Mesendoderm (in vitro differentiated cells): Measurements from ENCODE around the gene TAF12.
A peak's percentile ranks its signal among the peaks of the same experiment; 100 is the strongest.
"Not testable (repeated sequence)": the region's sequence is repeated elsewhere in the genome, so short reads cannot be mapped to it uniquely, and the experiment has no call there.

ENCODE experiments used
- DNase-seq: peaks from one replicate; pipeline ENCODE4 v3.0.0; 2013
- H2AK5ac ChIP-seq: 2 replicates; pipeline ENCODE4 v1.6.1; 2013; ENCODE audit warnings: low read length, inconsistent platforms
- H2BK120ac ChIP-seq: 2 replicates; pipeline ENCODE4 v1.6.1; 2013; ENCODE audit warnings: low read depth, mild to moderate bottlenecking, low read length, moderate library complexity, mixed read lengths
- H2BK15ac ChIP-seq: replicated peaks from 2 replicates; pipeline ENCODE4 v1.6.1; 2013; ENCODE audit warnings: low read depth, mild to moderate bottlenecking, moderate library complexity
- H2BK5ac ChIP-seq: 2 replicates; pipeline ENCODE4 v1.6.1; 2013; ENCODE audit warnings: low read length, inconsistent platforms
- H3K18ac ChIP-seq: 2 replicates; pipeline ENCODE4 v1.6.1; 2013; ENCODE audit warnings: mild to moderate bottlenecking, low read length, mixed read lengths
- H3K23ac ChIP-seq: one replicate; pipeline ENCODE4 v1.6.1; 2013; ENCODE audit warnings: low read length
- H3K27ac ChIP-seq: 2 replicates; pipeline ENCODE4 v1.5.1; 2013; ENCODE audit warnings: low read depth, mild to moderate bottlenecking, inconsistent platforms, low read length, moderate library complexity
- H3K27me3 ChIP-seq: 2 replicates; pipeline ENCODE4 v1.6.1; 2013; ENCODE audit warnings: low read length, control low read depth, mild to moderate bottlenecking, inconsistent platforms; ENCODE audit not compliant: insufficient read depth, poor library complexity
- H3K36me3 ChIP-seq: 2 replicates; pipeline ENCODE4 v1.6.1; 2013; ENCODE audit warnings: low read length, inconsistent platforms; ENCODE audit not compliant: control insufficient read depth, insufficient read depth
- H3K4ac ChIP-seq: one replicate; pipeline ENCODE4 v1.6.1; 2013; ENCODE audit warnings: low read depth, mild to moderate bottlenecking, low read length, moderate library complexity
- H3K4me1 ChIP-seq: 2 replicates; pipeline ENCODE4 v1.6.1; 2013; ENCODE audit warnings: low read depth, low read length, inconsistent platforms; ENCODE audit not compliant: control insufficient read depth
- H3K4me2 ChIP-seq: 2 replicates; pipeline ENCODE4 v1.6.1; 2013; ENCODE audit warnings: low read length
- H3K4me3 ChIP-seq: 2 replicates; pipeline ENCODE4 v1.5.1; 2013; ENCODE audit warnings: mild to moderate bottlenecking, low read length
- H3K56ac ChIP-seq: one replicate; pipeline ENCODE4 v1.6.1; 2013; ENCODE audit warnings: low read length
- H3K79me1 ChIP-seq: 2 replicates; pipeline ENCODE4 v1.6.1; 2013; ENCODE audit warnings: low read length, inconsistent platforms
- H3K79me2 ChIP-seq: 2 replicates; pipeline ENCODE4 v1.6.1; 2013; ENCODE audit warnings: mild to moderate bottlenecking, low read length; ENCODE audit not compliant: control insufficient read depth, insufficient read depth
- H3K9ac ChIP-seq: 2 replicates; pipeline ENCODE4 v1.6.1; 2013; ENCODE audit warnings: low read length, inconsistent platforms
- H4K5ac ChIP-seq: one replicate; pipeline ENCODE4 v1.6.1; 2013; ENCODE audit warnings: low read length
- H4K8ac ChIP-seq: one replicate; pipeline ENCODE4 v1.6.1; 2013; ENCODE audit warnings: low read depth, mild to moderate bottlenecking, control low read depth, low read length, moderate library complexity
- WGBS: extraction: QIAGEN DNeasy Blood & Tissue Kit; methylation state at CpG from one replicate; pipeline ENCODE4 v1.1.7; 2013; ENCODE audit warnings: low lambda C conversion rate, missing lambda C conversion rate; ENCODE audit not compliant: insufficient coverage; ENCODE audit errors: extremely low coverage; 5-methylcytosine and 5-hydroxymethylcytosine counted together

TAF12 gene

DNA sequence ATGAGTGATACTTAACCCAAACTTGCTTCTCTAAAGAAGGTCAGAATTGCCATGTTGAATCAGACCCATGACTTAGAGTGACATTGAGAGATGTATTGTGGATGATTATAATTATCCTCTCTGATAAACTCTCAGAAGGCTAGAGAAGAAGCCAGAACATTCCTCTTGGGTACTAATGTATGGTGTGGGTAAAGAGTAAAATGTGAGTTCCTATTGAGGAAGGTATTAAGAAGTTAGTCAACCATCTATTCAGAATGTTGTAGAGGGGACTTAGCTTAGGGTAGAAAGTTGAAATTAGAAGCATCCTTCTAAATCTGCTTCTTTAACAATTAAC, 33.0 kb upstream of the TAF12 start:
- Histone ChIP-seq H2AK5ac (no peak overlapping the region), H3K9ac (no peak overlapping the region), H3K27ac (no peak overlapping the region), H3K23ac (no peak overlapping the region), H2BK5ac (no peak overlapping the region), H3K56ac (no peak overlapping the region), H3K18ac (no peak overlapping the region), H3K79me1 (peaks cover under 1% of the 10 kb centered on the region), H3K4me1 (no peaks in the 10 kb centered on the region), H4K8ac (no peak overlapping the region), H3K4me2 (no peak overlapping the region), H3K4me3 (no peak overlapping the region), H4K5ac (no peak overlapping the region), H3K36me3 (no peaks in the 10 kb centered on the region), H2BK120ac (no peak overlapping the region), H3K27me3 (no peaks in the 10 kb centered on the region), H3K79me2 (peaks cover under 1% of the 10 kb centered on the region), H2BK15ac (no peak overlapping the region), H3K4ac (no peak overlapping the region)
- DNase-seq: no peak

DNA sequence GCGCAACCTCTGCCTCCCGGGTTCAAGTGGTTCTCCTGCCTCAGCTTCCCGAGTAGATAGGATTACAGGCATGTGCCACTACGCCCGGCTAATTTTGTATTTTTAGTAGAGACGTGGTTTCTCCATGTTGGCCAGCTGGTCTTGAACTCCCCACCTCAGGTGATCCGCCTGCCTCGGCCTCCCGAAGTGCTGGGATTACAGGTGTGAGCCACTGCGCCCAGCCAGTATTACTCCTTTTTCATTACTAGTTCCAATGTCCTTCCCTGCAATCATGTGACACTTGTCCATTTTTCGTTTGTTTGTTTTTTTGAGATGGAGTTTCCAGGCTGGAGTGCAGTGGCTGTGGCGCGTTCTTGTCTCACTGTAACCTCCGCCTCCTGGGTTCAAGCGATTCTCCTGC, 30.1 kb upstream of the TAF12 start:
- not testable (repeated sequence) for H3K9ac ChIP-seq, H2BK120ac ChIP-seq, H2BK15ac ChIP-seq, H2AK5ac ChIP-seq, H3K27me3 ChIP-seq, H3K18ac ChIP-seq, H4K5ac ChIP-seq, H3K79me1 ChIP-seq, H2BK5ac ChIP-seq, H3K56ac ChIP-seq, H3K4me3 ChIP-seq, H4K8ac ChIP-seq, H3K23ac ChIP-seq, H3K4me1 ChIP-seq, H3K36me3 ChIP-seq, H3K27ac ChIP-seq, DNase-seq, H3K4me2 ChIP-seq, H3K4ac ChIP-seq
- peaks cover 12% of the 10 kb centered on the region for H3K79me2 ChIP-seq
- no CpG with 5 or more reads among the region's 15 CpGs for WGBS

DNA sequence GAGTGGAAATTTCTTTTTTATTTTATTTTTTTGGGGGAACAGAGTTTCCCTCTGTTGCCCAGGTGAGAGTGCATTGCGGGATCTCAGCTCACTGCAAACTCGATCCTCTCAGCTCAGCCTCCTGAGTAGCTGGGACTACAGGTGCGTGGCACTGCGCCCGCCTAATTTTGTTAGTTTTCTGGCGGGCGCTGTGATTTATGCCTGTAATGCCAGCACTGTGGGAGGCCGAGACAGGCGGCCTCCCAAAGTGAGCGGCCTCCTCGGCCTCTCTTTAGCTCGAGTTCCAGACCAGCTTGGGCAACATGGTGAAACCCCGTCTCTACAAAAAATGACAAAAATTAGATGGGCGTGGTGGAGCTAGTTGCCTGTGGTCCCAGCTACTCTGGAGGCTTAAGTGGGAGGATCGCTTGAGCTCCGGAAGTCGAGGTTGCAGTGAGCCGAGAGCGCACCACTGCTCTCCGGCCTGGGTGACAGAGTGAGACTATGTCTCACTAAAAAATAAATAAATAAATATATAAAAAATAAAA, 28.4 kb upstream of the TAF12 start:
- Histone ChIP-seq H2AK5ac (no peak overlapping the region), H3K4ac (no peak overlapping the region), H3K4me2 (no peak overlapping the region), H2BK120ac (no peak overlapping the region), H3K18ac (no peak overlapping the region), H3K9ac (no peak overlapping the region), H3K23ac (no peak overlapping the region), H3K27me3 (no peaks in the 10 kb centered on the region), H4K5ac (no peak overlapping the region), H2BK15ac (no peak overlapping the region), H3K79me2 (peaks cover 12% of the 10 kb centered on the region), H3K79me1 (no peaks in the 10 kb centered on the region), H3K27ac (no peak overlapping the region), H3K36me3 (no peaks in the 10 kb centered on the region), H2BK5ac (no peak overlapping the region), H4K8ac (no peak overlapping the region), H3K56ac (no peak overlapping the region), H3K4me3 (no peak overlapping the region), H3K4me1 (peaks cover 3% of the 10 kb centered on the region)
- WGBS: no CpG with 5 or more reads among the region's 20 CpGs
- no peak for DNase-seq

DNA sequence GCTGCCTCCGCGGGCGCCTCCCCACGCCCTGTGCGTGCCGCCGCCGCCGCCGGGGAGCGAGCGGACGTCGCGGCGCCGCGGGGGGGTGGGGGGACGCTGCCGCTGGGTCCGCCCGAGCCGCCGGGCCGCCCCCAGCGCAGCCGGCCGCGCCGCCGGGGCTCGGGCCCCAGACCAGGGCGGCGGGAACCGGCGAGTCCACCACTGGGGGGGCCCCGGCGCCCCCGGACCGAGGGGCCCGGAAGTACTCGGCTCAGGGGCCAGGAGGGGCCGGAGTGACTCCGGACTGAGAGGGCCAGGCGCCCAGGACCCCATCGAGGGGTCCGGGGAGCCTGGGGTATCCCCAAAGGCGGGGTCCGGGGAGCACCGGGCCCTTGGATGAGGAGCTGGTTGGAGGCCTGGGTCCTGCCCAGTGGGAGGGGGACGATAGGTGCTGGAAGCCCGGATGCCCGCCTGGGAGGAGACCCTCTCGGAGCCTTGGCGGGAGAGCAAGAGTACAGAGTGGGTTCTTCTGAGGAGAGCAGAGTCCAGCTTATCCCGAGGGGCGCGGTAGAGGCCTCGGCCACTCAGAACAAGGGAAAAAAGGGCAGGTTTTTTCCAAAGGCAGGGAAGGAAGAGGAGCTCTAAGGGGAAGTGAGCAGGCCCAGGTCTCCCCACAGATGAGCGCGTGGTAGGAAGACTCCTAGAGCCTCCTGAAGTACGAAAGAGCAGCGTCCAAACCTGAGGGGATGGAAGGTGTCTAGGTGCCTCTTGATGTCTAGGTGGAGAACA, 26.3 kb upstream of the TAF12 start:
- Histone ChIP-seq H3K4me1 (peaks cover 3% of the 10 kb centered on the region), H3K56ac (peak overlapping the region; percentile 95), H2BK15ac (peak overlapping the region; percentile 8), H3K27ac (peak overlapping the region; percentile 100), H3K27me3 (no peaks in the 10 kb centered on the region), H3K4me3 (peak overlapping the region; percentile 84), H3K9ac (peak overlapping the region; percentile 95), H2BK120ac (peak overlapping the region; percentile 99), H3K36me3 (no peaks in the 10 kb centered on the region), H2AK5ac (no peak overlapping the region), H4K5ac (no peak overlapping the region), H3K18ac (peak overlapping the region; percentile 100), H3K23ac (peak overlapping the region; percentile 20), H3K4ac (peak overlapping the region; percentile 99), H4K8ac (peak overlapping the region; percentile 97), H2BK5ac (peak overlapping the region; percentile 5), H3K4me2 (peak overlapping the region; percentile 86), H3K79me1 (no peaks in the 10 kb centered on the region), H3K79me2 (peaks cover 12% of the 10 kb centered on the region)
- DNase-seq: peak; percentile 66
- no CpG with 5 or more reads among the region's 63 CpGs for WGBS

- no peaks in the 10 kb centered on the region for H3K79me1 ChIP-seq
- peak within 1 kb of the TSS; percentile 84 for H3K4me3 ChIP-seq
- peak within 1 kb of the TSS; percentile 95 for H3K9ac ChIP-seq
- no peaks in the 10 kb centered on the region for H3K36me3 ChIP-seq
- peak within 1 kb of the TSS; percentile 97 for H4K8ac ChIP-seq
- H3K4me1 ChIP-seq: peaks cover 3% of the 10 kb centered on the region
- no peak within 1 kb of the TSS for H2AK5ac ChIP-seq
- peak within 1 kb of the TSS; percentile 99 for H3K4ac ChIP-seq
- H4K5ac ChIP-seq: no peak within 1 kb of the TSS
- peak within 1 kb of the TSS; percentile 100 for H3K18ac ChIP-seq
- peak within 1 kb of the TSS; percentile 93 for H3K4me2 ChIP-seq
- H2BK120ac ChIP-seq: peak within 1 kb of the TSS; percentile 99
- peak within 1 kb of the TSS; percentile 95 for H3K56ac ChIP-seq
- H3K27me3 ChIP-seq: no peaks in the 10 kb centered on the region
- H2BK15ac ChIP-seq: peak within 1 kb of the TSS; percentile 8
- H2BK5ac ChIP-seq: peak within 1 kb of the TSS; percentile 93
- H3K23ac ChIP-seq: peak within 1 kb of the TSS; percentile 20
- H3K27ac ChIP-seq: peak within 1 kb of the TSS; percentile 100
- WGBS: no CpG with 5 or more reads among the region's 57 CpGs
- H3K79me2 ChIP-seq: peaks cover 12% of the 10 kb centered on the region
- peak; percentile 96 for DNase-seq
Measured at GRCh38 chr1:28668191-28668955, 25.5 kb upstream of the TAF12 start, which contains the start of gene GMEB1. Gene GMEB1, plus strand, starts transcription at chr1:28668784. Its CDS starts 14,829 bp downstream, at chr1:28683613.
